ENCODE results near the gene ZSCAN29. TPM values are rescaled to one million over a fixed set of nuclear protein-coding genes. Genes with fewer than 3 reads are reported as not detected.

The ZSCAN29 gene
- total and polyA plus RNA-seq, 2 of the 13 experiments (the other 11 are each of a cell fraction or from before 2014, with no cell fraction given) = 8.3 to 27.4 TPM

DNA sequence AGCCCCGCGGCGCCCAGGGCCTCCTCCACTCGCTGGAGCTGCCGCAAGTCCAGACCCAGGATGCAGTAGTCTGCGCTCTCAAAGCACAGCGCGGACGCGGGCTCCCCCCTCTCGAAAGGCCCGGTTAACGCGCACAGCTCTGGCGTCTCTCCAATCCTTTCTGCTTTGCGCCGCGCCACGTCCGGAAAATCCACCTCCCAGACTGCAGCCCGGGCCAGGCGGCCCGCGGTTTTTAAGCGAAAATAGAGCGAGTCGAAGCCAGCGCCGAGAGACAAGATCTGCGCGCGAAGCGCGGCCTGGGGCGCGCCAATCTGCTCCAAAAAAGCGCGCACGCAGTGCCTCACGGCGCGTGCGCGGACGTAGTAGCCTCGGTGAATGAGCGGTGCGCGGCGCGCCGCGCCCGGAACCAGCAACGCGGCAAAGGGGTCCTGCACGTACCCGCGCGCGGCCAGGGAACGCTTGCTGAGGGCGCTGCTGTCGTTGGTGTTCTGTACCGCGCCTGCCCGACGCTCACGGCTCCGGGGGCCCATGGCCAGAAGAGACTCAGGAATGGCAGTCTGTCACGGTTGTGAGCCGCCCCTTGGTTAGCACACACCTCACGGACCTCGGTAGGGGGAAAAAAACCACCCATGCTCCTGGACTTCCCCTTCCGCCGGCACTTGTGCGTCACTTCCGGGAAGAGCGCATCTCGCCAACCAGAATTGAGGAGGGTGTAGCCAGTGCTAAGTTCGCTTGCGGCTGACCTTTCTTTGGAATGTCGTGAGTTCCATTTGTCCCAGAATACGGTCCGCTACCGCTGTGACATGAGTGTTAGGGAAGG, 40.7 kb downstream of the ZSCAN29 start, which contains the start of gene LCMT2 (continued):
- peak; percentile 86; the same call in 1 of the 2 replicates for TF ChIP-seq ZNF788 (CRISPR knock-in tag; IDR thresholded peaks at IDR 0.05; ENCODE audit: borderline replicate concordance)
- no peak for TF ChIP-seq SUZ12 (IDR thresholded peaks at IDR 0.05; ENCODE audit: low read depth, low read length)
- no peak for TF ChIP-seq RFXANK (CRISPR knock-in tag; IDR thresholded peaks at IDR 0.05)
- TF ChIP-seq, protein P1, sequence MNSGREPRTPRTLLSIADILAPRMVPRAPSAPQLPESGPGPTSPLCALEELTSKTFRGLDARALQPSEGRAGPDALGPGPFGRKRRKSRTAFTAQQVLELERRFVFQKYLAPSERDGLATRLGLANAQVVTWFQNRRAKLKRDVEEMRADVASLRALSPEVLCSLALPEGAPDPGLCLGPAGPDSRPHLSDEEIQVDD (CRISPR knock-in tag; IDR thresholded peaks at IDR 0.05; ENCODE audit: borderline replicate concordance) = 0 out of 2 replicates have a peak, but pooled peaks have one; percentile 14
- TF ChIP-seq, protein P2, sequence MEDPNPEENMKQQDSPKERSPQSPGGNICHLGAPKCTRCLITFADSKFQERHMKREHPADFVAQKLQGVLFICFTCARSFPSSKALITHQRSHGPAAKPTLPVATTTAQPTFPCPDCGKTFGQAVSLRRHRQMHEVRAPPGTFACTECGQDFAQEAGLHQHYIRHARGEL (CRISPR knock-in tag; IDR thresholded peaks at IDR 0.05) = peak; percentile 72; the same call in 1 of the 2 replicates
- TF ChIP-seq DBP (CRISPR knock-in tag; IDR thresholded peaks at IDR 0.05; ENCODE audit: not compliant biosample characterization) = no peak
- TF ChIP-seq ARID3A (IDR thresholded peaks at IDR 0.05; ENCODE audit: low read depth, low read length) = no peak
- TF ChIP-seq NFE2 (CRISPR knock-in tag; IDR thresholded peaks at IDR 0.05) = no peak
- peak; percentile 80 for TF ChIP-seq ZMAT3 (CRISPR knock-in tag; conservative IDR thresholded peaks at IDR 0.05)
- no peak; the same call in 1 of the 2 replicates for TF ChIP-seq ZBTB43 (CRISPR knock-in tag; conservative IDR thresholded peaks at IDR 0.05)
- no peak for TF ChIP-seq RFXAP (CRISPR knock-in tag; IDR thresholded peaks at IDR 0.05; ENCODE audit: borderline replicate concordance)
- TF ChIP-seq SMARCE1 (IDR thresholded peaks at IDR 0.05; ENCODE audit: borderline replicate concordance) = no peak
- TF ChIP-seq CENPT (CRISPR knock-in tag; IDR thresholded peaks at IDR 0.05; ENCODE audit: low read depth) = no peak
- no peak for TF ChIP-seq ZNF678 (CRISPR knock-in tag; IDR thresholded peaks at IDR 0.05)
- TF ChIP-seq, protein P3, sequence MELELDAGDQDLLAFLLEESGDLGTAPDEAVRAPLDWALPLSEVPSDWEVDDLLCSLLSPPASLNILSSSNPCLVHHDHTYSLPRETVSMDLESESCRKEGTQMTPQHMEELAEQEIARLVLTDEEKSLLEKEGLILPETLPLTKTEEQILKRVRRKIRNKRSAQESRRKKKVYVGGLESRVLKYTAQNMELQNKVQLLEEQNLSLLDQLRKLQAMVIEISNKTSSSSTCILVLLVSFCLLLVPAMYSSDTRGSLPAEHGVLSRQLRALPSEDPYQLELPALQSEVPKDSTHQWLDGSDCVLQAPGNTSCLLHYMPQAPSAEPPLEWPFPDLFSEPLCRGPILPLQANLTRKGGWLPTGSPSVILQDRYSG (CRISPR knock-in tag; IDR thresholded peaks at IDR 0.05) = no peak
- TF ChIP-seq, protein P4, sequence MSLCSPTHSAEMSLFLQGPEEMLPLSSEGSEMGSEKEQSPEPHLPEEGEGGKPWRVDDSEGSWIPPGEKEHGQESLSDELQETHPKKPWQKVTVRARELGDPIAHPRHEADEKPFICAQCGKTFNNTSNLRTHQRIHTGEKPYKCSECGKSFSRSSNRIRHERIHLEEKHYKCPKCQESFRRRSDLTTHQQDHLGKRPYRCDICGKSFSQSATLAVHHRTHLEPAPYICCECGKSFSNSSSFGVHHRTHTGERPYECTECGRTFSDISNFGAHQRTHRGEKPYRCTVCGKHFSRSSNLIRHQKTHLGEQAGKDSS (CRISPR knock-in tag; IDR thresholded peaks at IDR 0.05; ENCODE audit: borderline replicate concordance, low read depth) = no peak; the same call in 1 of the 2 replicates
- peak; percentile 83 for TF ChIP-seq TBX2 (CRISPR knock-in tag; IDR thresholded peaks at IDR 0.05; ENCODE audit: borderline replicate concordance)
- TF ChIP-seq GMEB1 (CRISPR knock-in tag; IDR thresholded peaks at IDR 0.05; ENCODE audit: borderline replicate concordance) = peak; percentile 90

Measured in HepG2 (cell line).